Small intestine (tissue), 7 donors: ENCODE measurements around the gene ERAP2. TPM values are rescaled to one million over a fixed set of nuclear protein-coding genes. Genes with fewer than 3 reads are reported as not detected.
"Not testable (repeated sequence)": the region's sequence is repeated elsewhere in the genome, so short reads cannot be mapped to it uniquely, and the experiment has no call there.

Source experiments
- DNase-seq, 2 donors: peaks; one replicate each; pipeline versions ENCODE4 v3.0.0 to v3.0.0-alpha.2; 2013
- FAIRE-seq: peaks from 2 replicates; lab custom pipeline; 2012; peaks lifted over from hg19 to GRCh38; lab: Jason Lieb, UNC
- H3K27ac ChIP-seq, 3 donors: one replicate each; pipeline ENCODE4 v1.5.1; 2013; ENCODE audit warnings: low read length in 2 of 3, mild to moderate bottlenecking in 2 of 3, control low read depth in 1 of 3, inconsistent platforms in 1 of 3, low read depth in 1 of 3, moderate library complexity in 1 of 3
- H3K27me3 ChIP-seq, 3 donors: one replicate each; pipeline ENCODE4 v1.6.1; 2013; ENCODE audit warnings: low read length in 3 of 3, inconsistent platforms in 1 of 3; ENCODE audit not compliant: control insufficient read depth in 3 of 3, insufficient read depth in 3 of 3
- H3K36me3 ChIP-seq, 3 donors: one replicate each; pipeline ENCODE4 v1.6.1; 2013; ENCODE audit warnings: low read length in 3 of 3, inconsistent platforms in 1 of 3, low read depth in 1 of 3, mild to moderate bottlenecking in 1 of 3, moderate library complexity in 1 of 3; ENCODE audit not compliant: control insufficient read depth in 3 of 3, insufficient read depth in 2 of 3
- H3K4me1 ChIP-seq, 3 donors: one replicate each; pipeline ENCODE4 v1.6.1; 2013; ENCODE audit warnings: low read length in 2 of 3, inconsistent platforms in 1 of 3, low read depth in 1 of 3, mild to moderate bottlenecking in 1 of 3, moderate library complexity in 1 of 3; ENCODE audit not compliant: control insufficient read depth in 3 of 3, insufficient read depth in 2 of 3
- H3K4me3 ChIP-seq, 3 donors: one replicate each; pipeline ENCODE4 v1.5.1; 2013; ENCODE audit warnings: low read length in 3 of 3, control low read depth in 1 of 3, inconsistent platforms in 1 of 3, low read depth in 1 of 3, mild to moderate bottlenecking in 1 of 3, moderate library complexity in 1 of 3
- H3K9me3 ChIP-seq, 2 donors: one replicate each; pipeline ENCODE4 v1.6.1; 2013; ENCODE audit warnings: low read depth in 1 of 2, low read length in 1 of 2; ENCODE audit not compliant: control insufficient read depth in 2 of 2, insufficient read depth in 1 of 2
- WGBS, 3 donors: extraction: QIAGEN DNeasy Blood & Tissue Kit; methylation state at CpG; one replicate each; pipeline ENCODE4 v1.1.7; 2013; 5-methylcytosine and 5-hydroxymethylcytosine counted together
- polyA plus RNA-seq, 4 donors: library from polyadenylated mRNA; stranded (reverse) in 3 of 4; unstranded in 1 of 4; fragments of 200-250 nt in 3 of 4; fragments of 120-200 nt in 1 of 4; gene quantifications; one replicate each; pipeline versions ENCODE4 v1.2.1 to v1.2.3, GENCODE V29; 2013
- donor health status: healthy with polysubstance abuse.
- donor health status: control.
- donor health status: control.
- donor health status: Bipolar disorder and iron deficiency.
- donor health status: healthy.

ERAP2 gene
- polyA plus RNA-seq, 4 donors, result 4.1 to 43.3 (median 6.0) TPM

DNA sequence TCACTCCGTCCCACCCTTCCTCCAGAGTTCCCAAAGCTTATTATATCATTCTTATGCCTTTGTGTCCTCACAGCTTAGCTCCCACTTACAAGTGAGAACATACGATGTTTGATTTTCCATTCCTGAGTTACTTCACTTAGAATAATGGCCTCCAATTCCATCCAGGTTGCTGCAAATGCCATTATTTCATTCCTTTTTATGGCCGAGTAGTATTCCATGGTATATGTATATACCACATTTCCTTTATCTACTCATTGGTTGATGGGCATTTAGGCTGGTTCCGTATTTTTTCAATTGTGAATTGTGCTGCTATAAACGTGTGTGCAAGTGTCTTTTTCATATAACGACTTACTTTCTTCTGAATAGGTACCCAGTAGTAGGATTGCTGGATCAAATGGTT lies 34.4 kb upstream of the ERAP2 start:
- H3K4me1 ChIP-seq, result peaks cover 7 to 26% (median 7%) of the 10 kb centered on the region in 3 donors

DNA sequence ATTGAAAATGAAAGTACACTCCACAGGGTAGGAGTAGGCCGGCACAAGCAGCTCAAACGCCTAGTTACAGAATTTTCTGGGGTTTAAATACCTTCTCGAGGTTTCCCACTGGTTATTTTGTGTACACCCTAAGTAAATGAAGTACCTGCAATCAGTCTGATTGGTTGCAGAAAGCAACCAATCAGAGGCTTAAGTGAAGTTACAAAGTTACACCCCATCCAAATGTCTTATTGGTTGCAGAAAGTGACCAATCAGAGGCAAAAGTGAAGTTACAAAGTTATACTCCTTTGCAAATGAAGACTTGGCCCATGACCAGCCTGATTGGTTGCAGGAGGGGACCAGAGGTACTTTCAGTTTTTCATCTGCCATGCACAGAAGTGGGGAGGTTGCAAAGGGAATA lies 33.2 kb upstream of the ERAP2 start:
- Histone ChIP-seq H3K4me1 (peaks cover 7 to 25% (median 7%) of the 10 kb centered on the region in 3 donors), H3K27ac (no peak overlapping the region), H3K27me3 (no peaks in the 10 kb centered on the region), H3K4me3 (no peak overlapping the region), H3K9me3 (peaks cover 0 to 3% of the 10 kb centered on the region in 2 donors), H3K36me3 (no peaks in the 10 kb centered on the region)
- DNase-seq (no peak), FAIRE-seq (no peak)
- 82 to 93% (median 89%) methylated on average over 3 of the region's 3 CpGs for WGBS, 3 donors

More for the DNA sequence above, 34.4 kb upstream of the ERAP2 start:
- DNase-seq, H3K9me3 ChIP-seq, H3K27me3 ChIP-seq, H3K4me3 ChIP-seq, H3K27ac ChIP-seq, H3K36me3 ChIP-seq, FAIRE-seq: not testable (repeated sequence)
- 78 to 80% (median 79%) methylated on average over 6 of the region's 6 CpGs for WGBS, 3 donors

- Histone ChIP-seq H3K36me3 (no peaks in the 10 kb centered on the region), H3K4me3 (no peak overlapping the region), H3K9me3 (peaks cover 0 to 3% of the 10 kb centered on the region in 2 donors), H3K4me1 (peaks cover 0 to 14% (median 0%) of the 10 kb centered on the region in 3 donors), H3K27ac (no peak overlapping the region), H3K27me3 (no peaks in the 10 kb centered on the region)
- no peak for FAIRE-seq
- no peak for DNase-seq
- WGBS, 3 donors, result 87 to 90% (median 89%) methylated on average over 4 of the region's 4 CpGs
Measured at GRCh38 chr5:96844481-96844990, 31.8 kb upstream of the ERAP2 start.

DNA sequence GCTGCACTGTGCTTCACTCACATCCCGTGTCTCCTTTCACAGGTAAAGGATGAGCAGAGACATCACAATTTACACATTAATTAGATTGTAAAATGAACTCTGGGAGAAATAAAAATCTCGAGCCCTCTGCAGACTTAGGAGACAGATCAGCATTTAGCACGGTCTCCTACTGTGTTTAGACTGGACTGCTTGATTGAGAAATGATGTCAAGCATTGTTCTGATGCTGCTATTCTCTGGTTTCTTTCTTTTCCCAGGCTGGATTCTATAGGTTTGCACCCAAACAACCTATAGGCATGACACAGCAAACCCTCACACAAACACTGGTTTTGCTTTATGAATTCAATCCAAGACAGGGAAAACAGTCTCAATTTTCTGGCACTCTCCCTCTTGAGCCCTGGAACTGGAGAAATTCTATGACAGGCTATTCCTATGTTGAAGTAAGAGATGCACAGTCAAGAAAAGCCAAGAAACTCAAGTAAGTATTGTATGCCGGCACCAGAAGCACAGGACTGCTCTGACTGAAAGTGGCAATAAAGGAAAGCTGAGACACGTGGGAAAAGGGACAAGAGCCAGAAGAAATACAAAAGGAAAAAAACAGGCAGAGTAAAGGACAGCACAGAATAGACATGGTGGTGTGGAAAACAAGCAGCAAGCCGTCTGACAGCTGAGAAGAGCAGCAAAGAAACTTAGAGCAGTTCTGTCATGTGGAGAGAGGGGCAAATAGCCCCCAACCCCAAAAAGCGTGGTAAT lies 24.8 kb upstream of the ERAP2 start:
- FAIRE-seq (no peak), DNase-seq (no peak)
- H3K36me3 ChIP-seq, result no peaks in the 10 kb centered on the region
- no peaks in the 10 kb centered on the region for H3K27me3 ChIP-seq
- no peak overlapping the region for H3K27ac ChIP-seq
- no peaks in the 10 kb centered on the region for H3K9me3 ChIP-seq
- H3K4me1 ChIP-seq, result peaks cover 1 to 14% (median 2%) of the 10 kb centered on the region in 3 donors
- no peak overlapping the region for H3K4me3 ChIP-seq
- WGBS, 3 donors, result 69 to 81% (median 76%) methylated on average over 7 of the region's 7 CpGs

GRCh38 chr5:96852759-96853158 lies 23.5 kb upstream of the ERAP2 start:
- FAIRE-seq, result no peak
- Histone ChIP-seq H3K27me3 (no peaks in the 10 kb centered on the region), H3K4me3 (no peak overlapping the region), H3K4me1 (peaks cover 2 to 20% (median 3%) of the 10 kb centered on the region in 3 donors), H3K36me3 (no peaks in the 10 kb centered on the region), H3K9me3 (no peaks in the 10 kb centered on the region), H3K27ac (no peak overlapping the region)
- 78 to 83% (median 80%) methylated on average over 2 of the region's 2 CpGs for WGBS, 3 donors
- no peak for DNase-seq

DNA sequence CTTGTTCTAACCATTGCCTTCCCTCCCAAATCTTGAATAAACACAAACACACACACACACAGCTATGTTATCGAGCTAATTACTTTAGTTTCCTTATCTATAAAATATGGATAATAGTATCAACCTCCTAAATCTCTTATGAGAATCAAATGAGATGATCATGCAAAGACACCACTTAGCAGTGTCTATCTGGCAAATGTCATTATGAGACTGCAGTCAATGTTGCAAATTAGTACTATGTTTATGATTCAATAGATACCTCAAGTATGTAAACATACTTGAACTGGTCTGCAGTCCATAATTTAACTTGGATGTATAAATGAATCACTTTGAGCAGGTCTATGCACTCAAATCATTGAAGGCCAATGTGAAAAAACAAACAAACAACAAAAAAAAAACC lies 22.2 kb upstream of the ERAP2 start:
- Histone ChIP-seq H3K27me3 (no peaks in the 10 kb centered on the region), H3K4me1 (peaks cover 2 to 20% (median 3%) of the 10 kb centered on the region in 3 donors), H3K36me3 (no peaks in the 10 kb centered on the region), H3K9me3 (no peaks in the 10 kb centered on the region), H3K4me3 (no peak overlapping the region), H3K27ac (peak overlapping the region in 1 of 3 donors; percentile 93)
- WGBS, 3 donors, result 16 to 54% (median 29%) methylated on average over 1 of the region's 1 CpG
- DNase-seq (no peak), FAIRE-seq (no peak)

- Histone ChIP-seq H3K27me3 (no peaks in the 10 kb centered on the region), H3K4me1 (peaks cover 2 to 20% (median 3%) of the 10 kb centered on the region in 3 donors), H3K36me3 (no peaks in the 10 kb centered on the region), H3K27ac (peak overlapping the region; percentile 63 to 93 (median 83)), H3K4me3 (no peak overlapping the region), H3K9me3 (no peaks in the 10 kb centered on the region)
- 29 to 42% (median 37%) methylated on average over 6 of the region's 6 CpGs for WGBS, 3 donors
- DNase-seq (peak; percentile 89 to 94), FAIRE-seq (no peak)
Measured at GRCh38 chr5:96855031-96855872, 21.0 kb upstream of the ERAP2 start.

DNA sequence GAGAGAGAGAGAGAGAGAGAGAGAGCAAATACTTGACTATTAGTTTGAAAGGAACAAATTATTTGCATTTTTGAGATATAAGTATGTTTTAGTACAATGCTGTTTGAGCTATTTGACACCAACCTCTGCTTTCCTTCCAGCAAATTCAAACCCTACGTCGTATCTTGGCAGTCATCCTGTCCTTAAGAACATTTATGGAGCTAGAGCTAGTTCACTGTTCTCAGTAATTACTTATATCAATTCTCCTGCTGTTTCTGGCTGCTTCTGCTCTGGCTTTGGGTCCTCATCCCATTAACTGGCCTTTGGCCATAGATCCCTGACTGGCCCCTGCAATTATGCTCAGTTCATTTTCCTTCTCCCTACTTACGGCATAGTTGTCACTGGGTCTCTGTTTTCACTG lies 19.9 kb upstream of the ERAP2 start:
- FAIRE-seq (no peak), DNase-seq (peak in 1 of 2 donors; percentile 24)
- WGBS, 3 donors, result 54 to 77% (median 66%) methylated on average over 3 of the region's 3 CpGs
- Histone ChIP-seq H3K4me3 (no peak overlapping the region), H3K27me3 (no peaks in the 10 kb centered on the region), H3K4me1 (peaks cover 2 to 20% (median 3%) of the 10 kb centered on the region in 3 donors), H3K36me3 (no peaks in the 10 kb centered on the region), H3K27ac (peak overlapping the region in 1 of 3 donors; percentile 13), H3K9me3 (no peaks in the 10 kb centered on the region)
